Measurements from ENCODE around the gene SHKBP1. TPM values are rescaled to one million over a fixed set of nuclear protein-coding genes. Genes with fewer than 3 reads are reported as not detected.
"Not testable (repeated sequence)": the region's sequence is repeated elsewhere in the genome, so short reads cannot be mapped to it uniquely, and the experiment has no call there.

The SHKBP1 gene
- total RNA-seq, 1 experiment from 2014 or later: 49.7 TPM

- DNase-seq; H3K36me3 ChIP-seq (ENCODE audit: insufficient read depth, low read length); H3K4me3 ChIP-seq (ENCODE audit: low read length); H3K9ac ChIP-seq (ENCODE audit: low read length); H3K9me3 ChIP-seq (ENCODE audit: low read length); H3K27me3 ChIP-seq (ENCODE audit: low read length); H3K27ac ChIP-seq (ENCODE audit: low read length); H3K4me2 ChIP-seq (ENCODE audit: low read depth, low read length, poor library complexity, severe bottlenecking); H4K20me1 ChIP-seq (ENCODE audit: insufficient read depth, low read depth, low read length); H3K79me2 ChIP-seq (ENCODE audit: low read length); H2AFZ ChIP-seq (ENCODE audit: low read length); H3K9me2 ChIP-seq (replicated peaks; ENCODE audit: insufficient read depth, low read length): not testable (repeated sequence)
- H3K4me1 ChIP-seq (ENCODE audit: low read length): peaks cover 18% of the 10 kb centered on the region
Observed at GRCh38 chr19:40591724-40592123, 15.1 kb downstream of the SHKBP1 start.

- H4K20me1 ChIP-seq (ENCODE audit: insufficient read depth, low read depth, low read length): no peaks in the 10 kb centered on the region
- no peak overlapping the region for H3K9ac ChIP-seq (ENCODE audit: low read length)
- no peaks in the 10 kb centered on the region for H3K79me2 ChIP-seq (ENCODE audit: low read length)
- H3K4me3 ChIP-seq (ENCODE audit: low read length): no peak overlapping the region
- H3K4me1 ChIP-seq (ENCODE audit: low read length): peaks cover 18% of the 10 kb centered on the region
- H3K9me3 ChIP-seq (ENCODE audit: low read length): no peaks in the 10 kb centered on the region
- no peaks in the 10 kb centered on the region for H3K27me3 ChIP-seq (ENCODE audit: low read length)
- no peak overlapping the region; the same call in 1 of the 2 replicates for H3K27ac ChIP-seq (ENCODE audit: low read length)
- no peak overlapping the region for H2AFZ ChIP-seq (ENCODE audit: low read length)
- no peaks in the 10 kb centered on the region for H3K9me2 ChIP-seq (replicated peaks; ENCODE audit: insufficient read depth, low read length)
- H3K36me3 ChIP-seq (ENCODE audit: insufficient read depth, low read length): no peaks in the 10 kb centered on the region
- DNase-seq: peak; percentile 95
- H3K4me2 ChIP-seq (ENCODE audit: low read depth, low read length, poor library complexity, severe bottlenecking): peak overlapping the region; percentile 28
Observed at GRCh38 chr19:40592170-40592569, 15.5 kb downstream of the SHKBP1 start.

GRCh38 chr19:40594255-40594654, 17.6 kb downstream of the SHKBP1 start:
- Histone ChIP-seq H3K9ac (ENCODE audit: low read length) (0 out of 2 replicates have a peak overlapping the region, but pooled peaks have one; percentile 27), H3K27me3 (ENCODE audit: low read length) (no peaks in the 10 kb centered on the region), H3K9me3 (ENCODE audit: low read length) (no peaks in the 10 kb centered on the region), H3K36me3 (ENCODE audit: insufficient read depth, low read length) (no peaks in the 10 kb centered on the region), H3K27ac (ENCODE audit: low read length) (no peak overlapping the region), H3K79me2 (ENCODE audit: low read length) (no peaks in the 10 kb centered on the region), H3K4me3 (ENCODE audit: low read length) (peak overlapping the region; percentile 47; the same call in 1 of the 2 replicates), H3K9me2 (replicated peaks; ENCODE audit: insufficient read depth, low read length) (no peaks in the 10 kb centered on the region), H2AFZ (ENCODE audit: low read length) (peak overlapping the region; percentile 21), H3K4me1 (ENCODE audit: low read length) (peaks cover 27% of the 10 kb centered on the region), H3K4me2 (ENCODE audit: low read depth, low read length, poor library complexity, severe bottlenecking) (peak overlapping the region; percentile 59), H4K20me1 (ENCODE audit: insufficient read depth, low read depth, low read length) (0 out of 2 replicates have a peak, but pooled peaks cover 4% of the 10 kb centered on the region)
- peak; percentile 75 for DNase-seq

GRCh38 chr19:40594657-40595091, 18.0 kb downstream of the SHKBP1 start:
- H3K4me3 ChIP-seq (ENCODE audit: low read length): peak overlapping the region; percentile 47; the same call in 1 of the 2 replicates
- 0 out of 2 replicates have a peak, but pooled peaks cover 4% of the 10 kb centered on the region for H4K20me1 ChIP-seq (ENCODE audit: insufficient read depth, low read depth, low read length)
- no peaks in the 10 kb centered on the region for H3K9me2 ChIP-seq (replicated peaks; ENCODE audit: insufficient read depth, low read length)
- H3K4me1 ChIP-seq (ENCODE audit: low read length): peaks cover 31% of the 10 kb centered on the region
- H3K79me2 ChIP-seq (ENCODE audit: low read length): no peaks in the 10 kb centered on the region
- H3K9ac ChIP-seq (ENCODE audit: low read length): peak overlapping the region; percentile 27; the same call in 1 of the 2 replicates
- H2AFZ ChIP-seq (ENCODE audit: low read length): peak overlapping the region; percentile 21
- no peaks in the 10 kb centered on the region for H3K36me3 ChIP-seq (ENCODE audit: insufficient read depth, low read length)
- H3K27ac ChIP-seq (ENCODE audit: low read length): no peak overlapping the region
- no peaks in the 10 kb centered on the region for H3K9me3 ChIP-seq (ENCODE audit: low read length)
- no peak for DNase-seq
- H3K4me2 ChIP-seq (ENCODE audit: low read depth, low read length, poor library complexity, severe bottlenecking): peak overlapping the region; percentile 59
- H3K27me3 ChIP-seq (ENCODE audit: low read length): no peaks in the 10 kb centered on the region

- DNase-seq: no peak
- 0 out of 2 replicates have a peak, but pooled peaks cover 4% of the 10 kb centered on the region for H4K20me1 ChIP-seq (ENCODE audit: insufficient read depth, low read depth, low read length)
- no peak overlapping the region for H3K9ac ChIP-seq (ENCODE audit: low read length)
- no peaks in the 10 kb centered on the region for H3K79me2 ChIP-seq (ENCODE audit: low read length)
- H3K27ac ChIP-seq (ENCODE audit: low read length): no peak overlapping the region
- no peak overlapping the region for H2AFZ ChIP-seq (ENCODE audit: low read length)
- H3K4me1 ChIP-seq (ENCODE audit: low read length): peaks cover 40% of the 10 kb centered on the region
- H3K9me2 ChIP-seq (replicated peaks; ENCODE audit: insufficient read depth, low read length): no peaks in the 10 kb centered on the region
- H3K9me3 ChIP-seq (ENCODE audit: low read length): no peaks in the 10 kb centered on the region
- no peaks in the 10 kb centered on the region for H3K36me3 ChIP-seq (ENCODE audit: insufficient read depth, low read length)
- H3K4me3 ChIP-seq (ENCODE audit: low read length): no peak overlapping the region
- H3K4me2 ChIP-seq (ENCODE audit: low read depth, low read length, poor library complexity, severe bottlenecking): no peak overlapping the region
- no peaks in the 10 kb centered on the region for H3K27me3 ChIP-seq (ENCODE audit: low read length)
Observed at GRCh38 chr19:40596608-40597328, 20.1 kb downstream of the SHKBP1 start.

- Histone ChIP-seq H2AFZ (ENCODE audit: low read length) (no peak overlapping the region), H3K4me1 (ENCODE audit: low read length) (peaks cover 40% of the 10 kb centered on the region), H3K4me2 (ENCODE audit: low read depth, low read length, poor library complexity, severe bottlenecking) (no peak overlapping the region), H3K9me2 (replicated peaks; ENCODE audit: insufficient read depth, low read length) (no peaks in the 10 kb centered on the region), H3K27me3 (ENCODE audit: low read length) (no peaks in the 10 kb centered on the region), H4K20me1 (ENCODE audit: insufficient read depth, low read depth, low read length) (0 out of 2 replicates have a peak, but pooled peaks cover 4% of the 10 kb centered on the region), H3K9ac (ENCODE audit: low read length) (no peak overlapping the region), H3K4me3 (ENCODE audit: low read length) (no peak overlapping the region), H3K9me3 (ENCODE audit: low read length) (no peaks in the 10 kb centered on the region), H3K36me3 (ENCODE audit: insufficient read depth, low read length) (no peaks in the 10 kb centered on the region), H3K27ac (ENCODE audit: low read length) (no peak overlapping the region), H3K79me2 (ENCODE audit: low read length) (no peaks in the 10 kb centered on the region)
- no peak for DNase-seq
Observed at GRCh38 chr19:40597329-40597838, 20.7 kb downstream of the SHKBP1 start.

GRCh38 chr19:40598121-40598917, 21.6 kb downstream of the SHKBP1 start:
- no peaks in the 10 kb centered on the region for H3K79me2 ChIP-seq (ENCODE audit: low read length)
- no peak overlapping the region for H3K4me2 ChIP-seq (ENCODE audit: low read depth, low read length, poor library complexity, severe bottlenecking)
- peak; percentile 94 for DNase-seq
- no peak overlapping the region for H3K9ac ChIP-seq (ENCODE audit: low read length)
- peaks cover 42% of the 10 kb centered on the region for H3K4me1 ChIP-seq (ENCODE audit: low read length)
- no peak overlapping the region for H2AFZ ChIP-seq (ENCODE audit: low read length)
- H4K20me1 ChIP-seq (ENCODE audit: insufficient read depth, low read depth, low read length): peaks cover 4% of the 10 kb centered on the region; the same call in 1 of the 2 replicates
- H3K27me3 ChIP-seq (ENCODE audit: low read length): no peaks in the 10 kb centered on the region
- no peaks in the 10 kb centered on the region for H3K36me3 ChIP-seq (ENCODE audit: insufficient read depth, low read length)
- H3K9me2 ChIP-seq (replicated peaks; ENCODE audit: insufficient read depth, low read length): no peaks in the 10 kb centered on the region
- H3K4me3 ChIP-seq (ENCODE audit: low read length): no peak overlapping the region
- H3K9me3 ChIP-seq (ENCODE audit: low read length): no peaks in the 10 kb centered on the region
- no peak overlapping the region for H3K27ac ChIP-seq (ENCODE audit: low read length)

GRCh38 chr19:40598918-40599307, 22.2 kb downstream of the SHKBP1 start:
- Histone ChIP-seq H4K20me1 (ENCODE audit: insufficient read depth, low read depth, low read length) (peaks cover 4% of the 10 kb centered on the region; the same call in 1 of the 2 replicates), H3K9me2 (replicated peaks; ENCODE audit: insufficient read depth, low read length) (no peaks in the 10 kb centered on the region), H3K4me1 (ENCODE audit: low read length) (peaks cover 46% of the 10 kb centered on the region), H2AFZ (ENCODE audit: low read length) (no peak overlapping the region), H3K36me3 (ENCODE audit: insufficient read depth, low read length) (no peaks in the 10 kb centered on the region), H3K27me3 (ENCODE audit: low read length) (no peaks in the 10 kb centered on the region), H3K27ac (ENCODE audit: low read length) (no peak overlapping the region), H3K9ac (ENCODE audit: low read length) (no peak overlapping the region), H3K79me2 (ENCODE audit: low read length) (no peaks in the 10 kb centered on the region), H3K9me3 (ENCODE audit: low read length) (no peaks in the 10 kb centered on the region), H3K4me2 (ENCODE audit: low read depth, low read length, poor library complexity, severe bottlenecking) (no peak overlapping the region), H3K4me3 (ENCODE audit: low read length) (no peak overlapping the region)
- no peak for DNase-seq

Data from Karpas-422 (cell line).